Prostate gland (tissue), 2 donors: ENCODE measurements around the gene KLF4.

Source experiments
- POLR2A ChIP-seq: fragments of 450-650 bp; IDR thresholded peaks from one replicate; pipeline ENCODE4 v1.6.1; 2016; ENCODE audit warnings: antibody characterized with exemption, mild to moderate bottlenecking
- TF ChIP-seq, protein P1 (sequence below), 4 experiments: fragments of 200-600 bp in 2 of 4; fragments of 450-650 bp in 2 of 4; sonication (generic) in 2 of 4; IDR thresholded peaks; 1 replicate in 3 of 4; 2 replicates in 1 of 4; pipeline ENCODE4 v1.5.1; 2016 to 2019; ENCODE audit warnings: antibody characterized with exemption in 4 of 4, mild to moderate bottlenecking in 2 of 4, moderate library complexity in 2 of 4

DNA sequence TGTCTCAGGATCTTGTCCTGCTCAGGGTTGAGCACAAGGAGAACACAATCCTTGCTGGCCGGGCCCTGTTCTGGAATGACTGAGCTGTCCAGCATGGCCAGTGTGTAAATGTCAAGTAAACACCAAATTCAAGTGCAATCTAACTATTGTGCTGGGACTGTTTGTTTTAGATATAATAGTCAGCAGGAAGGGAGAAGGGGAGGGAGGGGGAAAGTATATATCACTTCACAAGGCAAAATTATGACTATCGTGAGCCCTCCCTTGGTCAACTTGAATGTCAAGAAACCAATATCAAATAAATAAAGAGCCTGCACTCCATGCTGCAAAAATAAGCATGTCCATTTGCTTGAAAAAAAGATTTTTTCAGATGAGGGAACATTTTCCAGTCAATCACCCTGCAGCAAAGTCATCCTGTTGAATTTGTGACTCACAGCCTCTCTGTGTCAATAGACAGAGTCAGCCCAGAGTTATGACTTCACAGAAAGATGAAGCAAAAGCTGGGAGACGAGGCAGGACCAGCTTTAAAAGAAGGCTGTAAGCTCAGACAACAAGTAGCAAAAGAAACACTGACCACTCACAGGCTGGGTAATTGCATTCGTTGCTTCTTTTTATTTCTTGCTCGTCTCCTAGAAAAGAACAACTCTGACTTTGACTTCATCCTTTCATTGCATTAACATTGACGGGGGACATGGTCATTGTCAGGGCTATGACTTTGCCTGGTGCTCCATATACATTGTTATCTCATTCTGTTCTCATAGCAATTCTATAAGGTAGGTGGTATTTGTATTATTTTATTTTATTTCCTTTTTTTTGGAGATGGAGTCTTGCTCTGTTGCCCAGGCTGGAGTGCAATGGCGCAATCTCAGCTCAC lies 15.3 kb upstream of the KLF4 start:
- TF ChIP-seq, protein P1, sequence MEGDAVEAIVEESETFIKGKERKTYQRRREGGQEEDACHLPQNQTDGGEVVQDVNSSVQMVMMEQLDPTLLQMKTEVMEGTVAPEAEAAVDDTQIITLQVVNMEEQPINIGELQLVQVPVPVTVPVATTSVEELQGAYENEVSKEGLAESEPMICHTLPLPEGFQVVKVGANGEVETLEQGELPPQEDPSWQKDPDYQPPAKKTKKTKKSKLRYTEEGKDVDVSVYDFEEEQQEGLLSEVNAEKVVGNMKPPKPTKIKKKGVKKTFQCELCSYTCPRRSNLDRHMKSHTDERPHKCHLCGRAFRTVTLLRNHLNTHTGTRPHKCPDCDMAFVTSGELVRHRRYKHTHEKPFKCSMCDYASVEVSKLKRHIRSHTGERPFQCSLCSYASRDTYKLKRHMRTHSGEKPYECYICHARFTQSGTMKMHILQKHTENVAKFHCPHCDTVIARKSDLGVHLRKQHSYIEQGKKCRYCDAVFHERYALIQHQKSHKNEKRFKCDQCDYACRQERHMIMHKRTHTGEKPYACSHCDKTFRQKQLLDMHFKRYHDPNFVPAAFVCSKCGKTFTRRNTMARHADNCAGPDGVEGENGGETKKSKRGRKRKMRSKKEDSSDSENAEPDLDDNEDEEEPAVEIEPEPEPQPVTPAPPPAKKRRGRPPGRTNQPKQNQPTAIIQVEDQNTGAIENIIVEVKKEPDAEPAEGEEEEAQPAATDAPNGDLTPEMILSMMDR (IDR thresholded peaks at IDR 0.05), result no peak
- no peak for TF ChIP-seq POLR2A
